A549 treated with dexamethasone at 1 μM for 4 hours (cell line): ENCODE data around the gene DRD3. TPM values are rescaled to one million over a fixed set of nuclear protein-coding genes. Genes with fewer than 3 reads are reported as not detected.

Experiments
- total RNA-seq: library from RNA; stranded (reverse); fragments of 200-300 nt; extraction: Qiagen RNA extraction; gene quantifications from 5 replicates; pipeline ENCODE4 v1.2.3, GENCODE V29; 2022

The DRD3 gene
- not detected in 5 replicates for total RNA-seq

GRCh38 chr3:114178770-114179368 lies at the start of gene DRD3:
Gene DRD3 (minus strand): TSS chr3:114179052. CDS start chr3:114171992, 7,060 bp downstream.

Other genes with a start within 250 kb of the DRD3 start
- gene ZDHHC23, start 231.0 kb downstream of the DRD3 start, total RNA-seq, result 2.4 to 4.0 TPM (median 3.5 TPM) in 5 replicates
- gene CCDC191, start 122.5 kb downstream of the DRD3 start, total RNA-seq, result 1.4 to 2.1 TPM (median 1.7 TPM) in 5 replicates
- 21.5 to 25.7 TPM (median 23.4 TPM) in 5 replicates for gene QTRT2, start 122.3 kb downstream of the DRD3 start, total RNA-seq
- gene ZNF80, start 58.5 kb upstream of the DRD3 start, total RNA-seq, result 0.04 TPM in 1 of 5 replicates, not detected in the others
- not detected in 5 replicates for gene TIGIT, start 115.0 kb upstream of the DRD3 start, total RNA-seq